ENCODE results near the gene OAT.

OAT gene

GRCh38 chr10:124433461-124433860 lies 14.7 kb upstream of the OAT start:
- Histone ChIP-seq H3K4me1 (ENCODE audit: insufficient read depth, low read length) (no peaks in the 10 kb centered on the region), H4K20me1 (ENCODE audit: insufficient read depth, low read length) (no peaks in the 10 kb centered on the region), H3K27me3 (ENCODE audit: insufficient read depth, low read length, poor library complexity) (peaks cover 6% of the 10 kb centered on the region), H3K4me2 (ENCODE audit: insufficient read depth, low read length) (no peak overlapping the region), H3K4me3 (ENCODE audit: low read depth in 1 of 2, low read length in 2 of 2) (no peak overlapping the region), H3K79me2 (ENCODE audit: insufficient read depth, low read length) (no peaks in the 10 kb centered on the region), H2AFZ (ENCODE audit: low read depth, low read length) (no peak overlapping the region), H3K36me3 (ENCODE audit: insufficient read depth, low read length) (no peaks in the 10 kb centered on the region), H3K9me3 (ENCODE audit: insufficient read depth, low read length, severe bottlenecking) (no peaks in the 10 kb centered on the region), H3K9ac (ENCODE audit: low read depth, low read length) (no peak overlapping the region), H3K27ac (ENCODE audit: low read length) (no peak overlapping the region)
- DNase-seq, result no peak
- TF ChIP-seq EZH2 (IDR thresholded peaks at IDR 0.05; ENCODE audit: borderline replicate concordance, low read depth, low read length, severe bottlenecking), result no peak
- TF ChIP-seq CTCF (IDR thresholded peaks at IDR 0.05; ENCODE audit: borderline replicate concordance, extremely low read depth, low read length, poor library complexity, severe bottlenecking), result no peak
- no peak for ATAC-seq (ENCODE audit: insufficient read depth, low read depth)

DNA sequence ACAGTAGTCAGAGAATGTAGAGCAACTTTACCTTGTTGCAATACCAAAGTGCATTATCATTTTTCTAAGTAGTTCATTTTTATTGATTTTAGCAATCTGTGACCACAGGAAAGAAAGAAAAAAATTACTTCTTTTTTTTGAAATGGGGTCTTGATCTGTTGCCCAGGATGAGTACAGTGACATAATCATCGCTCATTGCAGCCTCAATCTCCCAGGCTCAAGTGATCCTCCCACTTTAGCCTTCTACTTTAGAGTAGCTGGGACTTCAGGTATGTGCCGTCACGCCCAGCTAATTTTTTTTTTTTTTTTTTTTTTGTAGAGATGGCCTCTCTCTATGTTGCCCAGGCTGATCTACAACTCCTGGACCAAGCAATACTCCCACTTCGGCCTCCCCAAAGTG lies 11.4 kb upstream of the OAT start:
- Histone ChIP-seq H3K4me2 (ENCODE audit: insufficient read depth, low read length) (no peak overlapping the region), H3K9me3 (ENCODE audit: insufficient read depth, low read length, severe bottlenecking) (no peaks in the 10 kb centered on the region), H3K27me3 (ENCODE audit: insufficient read depth, low read length, poor library complexity) (peaks cover 6% of the 10 kb centered on the region), H4K20me1 (ENCODE audit: insufficient read depth, low read length) (no peaks in the 10 kb centered on the region), H3K79me2 (ENCODE audit: insufficient read depth, low read length) (no peaks in the 10 kb centered on the region), H3K36me3 (ENCODE audit: insufficient read depth, low read length) (no peaks in the 10 kb centered on the region), H3K4me3 (ENCODE audit: low read depth in 1 of 2, low read length in 2 of 2) (no peak overlapping the region), H3K9ac (ENCODE audit: low read depth, low read length) (no peak overlapping the region), H2AFZ (ENCODE audit: low read depth, low read length) (no peak overlapping the region), H3K27ac (ENCODE audit: low read length) (no peak overlapping the region), H3K4me1 (ENCODE audit: insufficient read depth, low read length) (no peaks in the 10 kb centered on the region)
- ATAC-seq (ENCODE audit: insufficient read depth, low read depth) (no peak), DNase-seq (no peak)
- no peak for TF ChIP-seq EZH2 (IDR thresholded peaks at IDR 0.05; ENCODE audit: borderline replicate concordance, low read depth, low read length, severe bottlenecking)
- no peak for TF ChIP-seq CTCF (IDR thresholded peaks at IDR 0.05; ENCODE audit: borderline replicate concordance, extremely low read depth, low read length, poor library complexity, severe bottlenecking)

- Histone ChIP-seq H3K4me2 (ENCODE audit: insufficient read depth, low read length) (no peak overlapping the region), H3K27ac (ENCODE audit: low read length) (no peak overlapping the region), H3K9me3 (ENCODE audit: insufficient read depth, low read length, severe bottlenecking) (no peaks in the 10 kb centered on the region), H3K9ac (ENCODE audit: low read depth, low read length) (no peak overlapping the region), H3K27me3 (ENCODE audit: insufficient read depth, low read length, poor library complexity) (peaks cover 6% of the 10 kb centered on the region), H4K20me1 (ENCODE audit: insufficient read depth, low read length) (no peaks in the 10 kb centered on the region), H2AFZ (ENCODE audit: low read depth, low read length) (no peak overlapping the region), H3K4me1 (ENCODE audit: insufficient read depth, low read length) (no peaks in the 10 kb centered on the region), H3K79me2 (ENCODE audit: insufficient read depth, low read length) (no peaks in the 10 kb centered on the region), H3K36me3 (ENCODE audit: insufficient read depth, low read length) (no peaks in the 10 kb centered on the region), H3K4me3 (ENCODE audit: low read depth in 1 of 2, low read length in 2 of 2) (no peak overlapping the region)
- TF ChIP-seq CTCF (IDR thresholded peaks at IDR 0.05; ENCODE audit: borderline replicate concordance, extremely low read depth, low read length, poor library complexity, severe bottlenecking), result no peak
- no peak for TF ChIP-seq EZH2 (IDR thresholded peaks at IDR 0.05; ENCODE audit: borderline replicate concordance, low read depth, low read length, severe bottlenecking)
- DNase-seq (no peak), ATAC-seq (ENCODE audit: insufficient read depth, low read depth) (no peak)
Measured at GRCh38 chr10:124429576-124429975, 10.9 kb upstream of the OAT start.

GRCh38 chr10:124428207-124428777 lies 9.6 kb upstream of the OAT start:
- no peak overlapping the region for H3K27ac ChIP-seq (ENCODE audit: low read length)
- ATAC-seq (ENCODE audit: insufficient read depth, low read depth) (no peak), DNase-seq (no peak)
- TF ChIP-seq CTCF (IDR thresholded peaks at IDR 0.05; ENCODE audit: borderline replicate concordance, extremely low read depth, low read length, poor library complexity, severe bottlenecking) (no peak), EZH2 (IDR thresholded peaks at IDR 0.05; ENCODE audit: borderline replicate concordance, low read depth, low read length, severe bottlenecking) (no peak)
- no peak overlapping the region for H3K9ac ChIP-seq (ENCODE audit: low read depth, low read length)
- H3K9me3 ChIP-seq (ENCODE audit: insufficient read depth, low read length, severe bottlenecking), result no peaks in the 10 kb centered on the region
- no peak overlapping the region for H2AFZ ChIP-seq (ENCODE audit: low read depth, low read length)
- no peak overlapping the region for H3K4me2 ChIP-seq (ENCODE audit: insufficient read depth, low read length)
- no peaks in the 10 kb centered on the region for H3K4me1 ChIP-seq (ENCODE audit: insufficient read depth, low read length)
- H3K27me3 ChIP-seq (ENCODE audit: insufficient read depth, low read length, poor library complexity), result peaks cover 6% of the 10 kb centered on the region
- no peak overlapping the region for H3K4me3 ChIP-seq (ENCODE audit: low read depth in 1 of 2, low read length in 2 of 2)
- no peaks in the 10 kb centered on the region for H4K20me1 ChIP-seq (ENCODE audit: insufficient read depth, low read length)
- H3K79me2 ChIP-seq (ENCODE audit: insufficient read depth, low read length), result no peaks in the 10 kb centered on the region
- H3K36me3 ChIP-seq (ENCODE audit: insufficient read depth, low read length), result no peaks in the 10 kb centered on the region
